ENCODE measurements around the gene PCDHGC4. TPM values are rescaled to one million over a fixed set of nuclear protein-coding genes. Genes with fewer than 3 reads are reported as not detected.

The PCDHGC4 gene
- total RNA-seq, 4 donors from 2014 or later, result 0.31 to 20.4 (median 1.7) TPM; not detected in 1

DNA sequence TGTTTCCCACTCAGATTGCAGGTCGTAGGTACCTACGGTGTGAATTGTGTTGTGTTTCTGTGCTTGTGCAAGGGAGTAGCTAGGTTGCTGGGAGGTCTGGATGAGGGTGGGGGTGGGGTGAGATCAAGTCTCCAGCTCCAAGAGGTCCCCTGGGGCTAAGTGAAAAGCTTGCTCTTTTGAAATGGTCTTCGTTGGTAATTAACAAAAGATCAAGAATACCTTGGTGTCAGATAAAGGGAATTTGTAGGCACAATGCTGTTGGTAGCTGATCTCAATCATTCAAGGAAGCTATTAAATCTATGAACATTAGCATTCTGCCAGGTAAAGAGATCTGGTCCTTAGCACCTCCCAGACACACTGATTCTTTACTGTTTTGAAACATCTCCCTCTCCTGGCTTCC, 928 bp upstream of the PCDHGC4 start:
- intact Hi-C loops (cut with DNase I; ENCODE audit: low total_unique reads), result no loop called here
- ATAC-seq, result no peak
- H3K27me3 ChIP-seq, result no peaks in the 10 kb centered on the region
- H3K9me3 ChIP-seq, result no peaks in the 10 kb centered on the region
- no peak overlapping the region for H3K27ac ChIP-seq
- no peaks in the 10 kb centered on the region for H3K36me3 ChIP-seq
- TF ChIP-seq, protein P1, sequence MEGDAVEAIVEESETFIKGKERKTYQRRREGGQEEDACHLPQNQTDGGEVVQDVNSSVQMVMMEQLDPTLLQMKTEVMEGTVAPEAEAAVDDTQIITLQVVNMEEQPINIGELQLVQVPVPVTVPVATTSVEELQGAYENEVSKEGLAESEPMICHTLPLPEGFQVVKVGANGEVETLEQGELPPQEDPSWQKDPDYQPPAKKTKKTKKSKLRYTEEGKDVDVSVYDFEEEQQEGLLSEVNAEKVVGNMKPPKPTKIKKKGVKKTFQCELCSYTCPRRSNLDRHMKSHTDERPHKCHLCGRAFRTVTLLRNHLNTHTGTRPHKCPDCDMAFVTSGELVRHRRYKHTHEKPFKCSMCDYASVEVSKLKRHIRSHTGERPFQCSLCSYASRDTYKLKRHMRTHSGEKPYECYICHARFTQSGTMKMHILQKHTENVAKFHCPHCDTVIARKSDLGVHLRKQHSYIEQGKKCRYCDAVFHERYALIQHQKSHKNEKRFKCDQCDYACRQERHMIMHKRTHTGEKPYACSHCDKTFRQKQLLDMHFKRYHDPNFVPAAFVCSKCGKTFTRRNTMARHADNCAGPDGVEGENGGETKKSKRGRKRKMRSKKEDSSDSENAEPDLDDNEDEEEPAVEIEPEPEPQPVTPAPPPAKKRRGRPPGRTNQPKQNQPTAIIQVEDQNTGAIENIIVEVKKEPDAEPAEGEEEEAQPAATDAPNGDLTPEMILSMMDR (IDR thresholded peaks at IDR 0.05 in 4 of 5, conservative IDR thresholded peaks at IDR 0.05 in 1 of 5), result no peak
- TF ChIP-seq POLR2A (IDR thresholded peaks at IDR 0.05), result no peak
- in situ Hi-C loops (cut with MboI; ENCODE audit: low sequenced_read_pairs in 4 of 4), result no loop called here
- H3K4me3 ChIP-seq, result no peak overlapping the region
- peaks cover 39 to 65% of the 10 kb centered on the region in 2 donors for H3K4me1 ChIP-seq
- no peak for DNase-seq

DNA sequence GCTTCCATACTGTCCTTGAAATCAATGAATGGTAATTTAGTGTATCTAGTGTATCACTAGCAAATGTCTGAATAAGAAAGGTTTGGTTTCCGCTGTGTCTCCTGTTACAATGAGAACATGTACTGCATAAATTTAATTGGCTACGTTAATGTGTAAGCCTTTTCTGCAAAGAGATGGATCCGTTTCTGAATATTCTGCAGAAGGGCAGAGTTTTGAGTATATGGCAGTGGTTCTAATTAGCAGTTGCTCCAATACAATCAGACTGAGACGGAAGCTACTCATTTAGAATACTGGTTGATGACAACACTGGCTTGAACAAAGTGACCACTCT, 555 bp upstream of the PCDHGC4 start:
- no peak for TF ChIP-seq POLR2A (IDR thresholded peaks at IDR 0.05)
- TF ChIP-seq, protein P1 (IDR thresholded peaks at IDR 0.05 in 4 of 5, conservative IDR thresholded peaks at IDR 0.05 in 1 of 5), result no peak
- no peaks in the 10 kb centered on the region for H3K27me3 ChIP-seq
- intact Hi-C loops (cut with DNase I; ENCODE audit: low total_unique reads), result no loop called here
- in situ Hi-C loops (cut with MboI; ENCODE audit: low sequenced_read_pairs in 4 of 4), result no loop called here
- peak overlapping the region; percentile 40 to 59 (median 46) for H3K4me3 ChIP-seq
- H3K4me1 ChIP-seq, result peaks cover 35 to 61% of the 10 kb centered on the region in 2 donors
- DNase-seq (no peak), ATAC-seq (no peak)
- H3K27ac ChIP-seq, result no peak overlapping the region
- H3K36me3 ChIP-seq, result no peaks in the 10 kb centered on the region
- no peaks in the 10 kb centered on the region for H3K9me3 ChIP-seq

DNA sequence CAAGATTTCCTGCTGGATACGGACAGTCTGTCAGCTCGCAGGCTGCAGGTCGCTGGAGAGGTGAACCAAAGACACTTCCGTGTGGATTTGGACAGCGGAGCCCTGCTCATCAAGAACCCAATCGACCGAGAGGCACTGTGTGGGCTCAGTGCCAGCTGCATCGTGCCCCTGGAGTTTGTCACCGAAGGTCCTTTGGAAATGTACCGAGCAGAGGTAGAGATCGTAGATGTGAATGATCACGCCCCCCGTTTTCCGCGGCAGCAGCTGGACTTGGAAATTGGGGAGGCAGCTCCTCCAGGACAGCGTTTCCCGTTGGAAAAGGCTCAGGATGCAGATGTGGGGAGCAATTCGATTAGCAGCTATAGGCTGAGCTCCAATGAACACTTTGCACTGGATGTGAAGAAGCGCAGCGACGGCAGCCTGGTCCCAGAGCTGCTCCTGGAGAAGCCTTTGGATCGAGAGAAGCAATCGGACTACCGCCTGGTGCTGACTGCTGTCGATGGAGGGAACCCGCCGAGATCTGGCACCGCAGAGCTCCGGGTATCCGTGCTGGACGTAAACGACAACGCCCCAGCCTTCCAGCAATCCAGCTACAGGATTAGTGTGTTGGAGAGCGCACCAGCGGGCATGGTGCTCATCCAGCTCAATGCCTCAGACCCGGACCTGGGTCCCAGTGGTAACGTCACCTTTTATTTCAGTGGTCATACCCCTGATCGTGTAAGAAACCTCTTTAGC, 658 bp downstream of the PCDHGC4 start:
- H3K36me3 ChIP-seq, result no peaks in the 10 kb centered on the region
- H3K4me3 ChIP-seq, result peak overlapping the region; percentile 40 to 59 (median 46)
- H3K9me3 ChIP-seq, result no peaks in the 10 kb centered on the region
- H3K4me1 ChIP-seq, result peaks cover 27 to 49% of the 10 kb centered on the region in 2 donors
- no peak for DNase-seq
- TF ChIP-seq POLR2A (IDR thresholded peaks at IDR 0.05), result no peak
- TF ChIP-seq, protein P1 (IDR thresholded peaks at IDR 0.05 in 4 of 5, conservative IDR thresholded peaks at IDR 0.05 in 1 of 5), result no peak
- ATAC-seq, result no peak
- intact Hi-C loops (cut with DNase I; ENCODE audit: low total_unique reads), result no loop called here
- no peak overlapping the region for H3K27ac ChIP-seq
- H3K27me3 ChIP-seq, result no peaks in the 10 kb centered on the region
- in situ Hi-C loops (cut with MboI; ENCODE audit: low sequenced_read_pairs in 4 of 4), result no loop called here

DNA sequence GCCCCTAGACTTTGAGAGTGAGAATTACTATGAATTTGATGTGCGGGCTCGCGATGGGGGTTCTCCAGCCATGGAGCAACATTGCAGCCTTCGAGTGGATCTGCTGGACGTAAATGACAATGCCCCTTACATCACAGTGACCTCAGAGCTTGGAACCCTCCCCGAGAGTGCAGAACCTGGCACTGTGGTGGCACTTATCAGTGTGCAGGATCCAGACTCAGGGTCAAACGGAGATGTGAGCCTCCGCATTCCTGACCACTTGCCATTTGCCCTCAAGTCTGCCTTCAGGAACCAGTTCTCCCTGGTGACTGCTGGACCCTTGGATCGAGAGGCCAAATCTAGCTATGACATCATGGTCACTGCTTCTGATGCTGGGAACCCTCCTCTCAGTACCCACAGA, 1.3 kb downstream of the PCDHGC4 start:
- in situ Hi-C loops (cut with MboI; ENCODE audit: low sequenced_read_pairs in 4 of 4), result no loop called here
- Histone ChIP-seq H3K4me3 (no peak overlapping the region), H3K27ac (no peak overlapping the region), H3K9me3 (no peaks in the 10 kb centered on the region), H3K36me3 (no peaks in the 10 kb centered on the region), H3K4me1 (peaks cover 27 to 47% of the 10 kb centered on the region in 2 donors), H3K27me3 (no peaks in the 10 kb centered on the region)
- TF ChIP-seq, protein P1 (IDR thresholded peaks at IDR 0.05 in 4 of 5, conservative IDR thresholded peaks at IDR 0.05 in 1 of 5), result no peak
- no peak for TF ChIP-seq POLR2A (IDR thresholded peaks at IDR 0.05)
- no peak for DNase-seq
- ATAC-seq, result no peak
- intact Hi-C loops (cut with DNase I; ENCODE audit: low total_unique reads), result no loop called here

DNA sequence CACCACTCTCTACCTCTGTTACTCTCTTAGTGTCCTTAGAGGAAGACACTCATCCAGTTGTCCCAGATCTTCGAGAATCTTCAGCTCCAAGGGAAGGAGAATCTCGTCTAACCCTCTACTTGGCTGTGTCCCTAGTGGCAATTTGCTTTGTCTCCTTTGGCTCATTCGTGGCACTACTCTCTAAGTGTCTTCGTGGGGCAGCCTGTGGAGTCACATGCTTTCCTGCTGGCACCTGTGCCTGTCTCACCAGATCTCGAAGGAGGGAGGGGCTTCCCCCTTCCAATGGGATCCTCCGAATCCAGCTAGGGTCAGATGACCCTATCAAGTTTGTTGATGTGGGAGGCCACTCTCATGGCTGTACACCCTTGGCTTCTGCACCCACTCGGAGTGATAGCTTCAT, 2.3 kb downstream of the PCDHGC4 start:
- no peaks in the 10 kb centered on the region for H3K27me3 ChIP-seq
- TF ChIP-seq, protein P1 (IDR thresholded peaks at IDR 0.05 in 4 of 5, conservative IDR thresholded peaks at IDR 0.05 in 1 of 5), result no peak
- no peak for TF ChIP-seq POLR2A (IDR thresholded peaks at IDR 0.05)
- H3K4me3 ChIP-seq, result no peak overlapping the region
- no peak for DNase-seq
- no peak for ATAC-seq
- no peaks in the 10 kb centered on the region for H3K36me3 ChIP-seq
- H3K9me3 ChIP-seq, result no peaks in the 10 kb centered on the region
- in situ Hi-C loops (cut with MboI; ENCODE audit: low sequenced_read_pairs in 4 of 4) (no loop called here), intact Hi-C loops (cut with DNase I; ENCODE audit: low total_unique reads) (no loop called here)
- H3K27ac ChIP-seq, result no peak overlapping the region
- H3K4me1 ChIP-seq, result peaks cover 27 to 37% of the 10 kb centered on the region in 2 donors
